GM08714 (cell line): Measurements from ENCODE around the gene TMEM273.

Source experiments
- H3K4me3 ChIP-seq: fragments of 200-500 bp; sonication (Bioruptor generic); 2 replicates; pipeline ENCODE4 v1.5.1; 2014; ENCODE audit warnings: mild to moderate bottlenecking, low read length, inconsistent platforms
- ZNF274 ChIP-seq: IDR thresholded peaks from 2 replicates; pipeline ENCODE4 v1.6.1; 2012; ENCODE audit warnings: mild to moderate bottlenecking, low read depth, low read length

The TMEM273 gene

GRCh38 chr10:49187044-49187484 is 1.1 kb downstream of the TMEM273 start:
- TF ChIP-seq ZNF274 = no peak
- peak overlapping the region; percentile 72 for H3K4me3 ChIP-seq

- no peak overlapping the region for H3K4me3 ChIP-seq
- no peak for TF ChIP-seq ZNF274
These were observed 1.6 kb downstream of the TMEM273 start for GRCh38 chr10:49186613-49187012.

- TF ChIP-seq ZNF274 = no peak
- no peak overlapping the region for H3K4me3 ChIP-seq
These were observed 3.0 kb downstream of the TMEM273 start for GRCh38 chr10:49185213-49185612.

GRCh38 chr10:49184642-49185111 is 3.5 kb downstream of the TMEM273 start:
- TF ChIP-seq ZNF274 = no peak
- H3K4me3 ChIP-seq = no peak overlapping the region

- TF ChIP-seq ZNF274 = no peak
- no peak overlapping the region for H3K4me3 ChIP-seq
These were observed 4.3 kb downstream of the TMEM273 start for GRCh38 chr10:49183596-49184542.

- H3K4me3 ChIP-seq = no peak overlapping the region
- no peak for TF ChIP-seq ZNF274
These were observed 5.4 kb downstream of the TMEM273 start for GRCh38 chr10:49182776-49183175.

GRCh38 chr10:49180444-49180860 is 7.7 kb downstream of the TMEM273 start:
- no peak for TF ChIP-seq ZNF274
- H3K4me3 ChIP-seq = no peak overlapping the region

GRCh38 chr10:49179699-49180443 is 8.3 kb downstream of the TMEM273 start:
- no peak overlapping the region for H3K4me3 ChIP-seq
- no peak for TF ChIP-seq ZNF274

- no peak overlapping the region for H3K4me3 ChIP-seq
- no peak for TF ChIP-seq ZNF274
These were observed 9.4 kb downstream of the TMEM273 start for GRCh38 chr10:49178489-49179471.

GRCh38 chr10:49177391-49178355 is 10.5 kb downstream of the TMEM273 start:
- no peak for TF ChIP-seq ZNF274
- no peak overlapping the region for H3K4me3 ChIP-seq

- no peak for TF ChIP-seq ZNF274
- no peak overlapping the region for H3K4me3 ChIP-seq
These were observed 11.6 kb downstream of the TMEM273 start for GRCh38 chr10:49176310-49177268.
